Thoracic aorta (tissue), 2 donors: ENCODE results near the gene S1PR3. TPM values are rescaled to one million over a fixed set of nuclear protein-coding genes. Genes with fewer than 3 reads are reported as not detected.
A peak's percentile ranks its signal among the peaks of the same experiment; 100 is the strongest.

Experiments
- ATAC-seq: fragments of 150-250 bp; one replicate; pipeline ENCODE4 v1.8.0; 2017; ENCODE audit warnings: low read depth; ENCODE audit not compliant: insufficient number of reproducible peaks, low FRiP score
- DNase-seq: peaks from one replicate; pipeline ENCODE4 v3.0.0-alpha.2; 2020; ENCODE audit warnings: low spot score
- H3K27ac ChIP-seq, 2 donors: fragments of 200-600 bp; sonication (generic); 1 replicate in 1 of 2; 2 replicates in 1 of 2; pipeline ENCODE4 v1.5.1; 2016; ENCODE audit warnings: mild to moderate bottlenecking in 2 of 2, moderate library complexity in 2 of 2
- H3K27me3 ChIP-seq: fragments of 200-600 bp; sonication (generic); replicated peaks from 2 replicates; pipeline ENCODE4 v1.6.0; 2016; ENCODE audit warnings: mild to moderate bottlenecking; ENCODE audit not compliant: insufficient read depth
- H3K36me3 ChIP-seq: fragments of 200-600 bp; sonication (generic); one replicate; pipeline ENCODE4 v1.5.1; 2016
- H3K4me1 ChIP-seq, 2 donors: fragments of 200-600 bp; sonication (generic); 1 replicate in 1 of 2; 2 replicates in 1 of 2; pipeline versions ENCODE4 v1.5.1 to v1.6.0; 2016; ENCODE audit warnings: low read depth in 2 of 2, mild to moderate bottlenecking in 1 of 2; ENCODE audit not compliant: control insufficient read depth in 1 of 2
- H3K4me3 ChIP-seq: fragments of 200-600 bp; sonication (generic); 2 replicates; pipeline ENCODE4 v1.5.1; 2016; ENCODE audit warnings: mild to moderate bottlenecking
- H3K9me3 ChIP-seq: fragments of 200-600 bp; sonication (generic); 2 replicates; pipeline ENCODE4 v1.5.1; 2016
- total RNA-seq, 2 donors: library from RNA; depleted of rRNA; stranded (reverse); fragments of >200 nt; gene quantifications; one replicate each; pipeline versions ENCODE4 v1.1.0 to v1.2.3, GENCODE V29; 2016
- TF ChIP-seq, protein P1 (sequence below): fragments of 200-600 bp; sonication (generic); IDR thresholded peaks from one replicate; pipeline ENCODE4 v1.5.1; 2019; ENCODE audit warnings: antibody characterized with exemption

Gene S1PR3
- total RNA-seq, 2 donors from 2014 or later, result 125 to 173 TPM

DNA sequence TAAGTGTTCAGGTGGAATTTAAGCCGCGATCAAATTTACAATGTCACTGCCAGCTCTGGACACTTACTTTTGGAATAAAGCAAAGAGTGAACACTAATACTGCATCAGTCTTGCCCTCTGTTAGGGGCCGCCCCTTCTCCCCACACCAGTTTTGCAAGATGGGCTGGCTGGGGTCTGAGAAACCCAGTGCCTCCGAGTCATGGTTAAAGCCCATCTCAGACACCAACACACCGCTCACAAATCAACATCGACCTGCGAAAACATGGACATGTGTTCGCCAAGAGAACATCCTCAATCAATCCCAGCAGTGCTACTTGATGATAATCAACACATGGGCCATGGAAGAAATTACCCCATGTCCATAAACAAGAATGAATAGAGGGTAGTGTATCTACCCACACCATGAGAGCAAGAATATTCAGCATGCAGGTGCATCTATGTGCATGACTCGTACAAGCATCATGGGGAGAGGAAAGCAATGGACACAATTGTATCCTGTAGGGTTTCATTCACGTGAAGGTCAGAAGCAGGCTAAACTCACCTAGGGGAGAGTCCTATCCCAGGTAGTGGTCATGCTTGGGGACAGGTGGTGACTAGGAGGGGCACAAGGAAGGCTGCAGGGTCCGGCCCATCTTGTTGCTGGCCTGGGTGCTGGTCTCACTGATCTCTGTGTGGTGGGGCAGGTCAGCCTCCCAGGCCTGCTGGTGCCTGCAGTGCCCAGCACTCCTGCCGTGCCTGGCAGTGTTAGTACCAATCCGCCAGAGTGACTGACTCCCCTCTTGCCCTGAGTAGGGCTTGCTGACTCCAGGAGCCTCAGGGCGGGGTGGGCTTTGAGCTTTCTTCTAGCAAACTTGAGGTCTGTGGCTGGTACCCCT lies 5.0 kb downstream of the S1PR3 start:
- ATAC-seq (no peak), DNase-seq (no peak)
- H3K9me3 ChIP-seq, result no peaks in the 10 kb centered on the region
- no peak overlapping the region for H3K4me3 ChIP-seq
- H3K27ac ChIP-seq, result peak overlapping the region in 1 of 2 donors; percentile 32
- H3K27me3 ChIP-seq, result no peaks in the 10 kb centered on the region
- TF ChIP-seq, protein P1, sequence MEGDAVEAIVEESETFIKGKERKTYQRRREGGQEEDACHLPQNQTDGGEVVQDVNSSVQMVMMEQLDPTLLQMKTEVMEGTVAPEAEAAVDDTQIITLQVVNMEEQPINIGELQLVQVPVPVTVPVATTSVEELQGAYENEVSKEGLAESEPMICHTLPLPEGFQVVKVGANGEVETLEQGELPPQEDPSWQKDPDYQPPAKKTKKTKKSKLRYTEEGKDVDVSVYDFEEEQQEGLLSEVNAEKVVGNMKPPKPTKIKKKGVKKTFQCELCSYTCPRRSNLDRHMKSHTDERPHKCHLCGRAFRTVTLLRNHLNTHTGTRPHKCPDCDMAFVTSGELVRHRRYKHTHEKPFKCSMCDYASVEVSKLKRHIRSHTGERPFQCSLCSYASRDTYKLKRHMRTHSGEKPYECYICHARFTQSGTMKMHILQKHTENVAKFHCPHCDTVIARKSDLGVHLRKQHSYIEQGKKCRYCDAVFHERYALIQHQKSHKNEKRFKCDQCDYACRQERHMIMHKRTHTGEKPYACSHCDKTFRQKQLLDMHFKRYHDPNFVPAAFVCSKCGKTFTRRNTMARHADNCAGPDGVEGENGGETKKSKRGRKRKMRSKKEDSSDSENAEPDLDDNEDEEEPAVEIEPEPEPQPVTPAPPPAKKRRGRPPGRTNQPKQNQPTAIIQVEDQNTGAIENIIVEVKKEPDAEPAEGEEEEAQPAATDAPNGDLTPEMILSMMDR, result no peak
- H3K36me3 ChIP-seq, result peaks cover 2% of the 10 kb centered on the region
- peaks cover 30 to 81% of the 10 kb centered on the region in 2 donors for H3K4me1 ChIP-seq

DNA sequence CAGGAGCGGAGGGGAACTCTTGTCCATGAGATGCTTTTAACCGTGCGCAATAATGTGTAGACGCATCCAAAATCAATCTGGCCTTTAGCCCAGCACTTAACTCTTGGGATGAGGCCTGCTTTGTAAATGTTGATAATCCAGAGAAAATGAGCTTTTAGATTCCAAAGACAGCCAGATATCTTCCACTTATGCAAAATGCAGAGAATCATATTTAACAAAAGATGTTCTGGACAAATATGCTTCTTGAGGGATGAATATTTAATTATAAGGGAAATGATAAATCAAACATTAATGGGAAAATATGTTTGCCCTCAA lies 5.6 kb downstream of the S1PR3 start:
- DNase-seq (no peak), ATAC-seq (no peak)
- Histone ChIP-seq H3K4me3 (no peak overlapping the region), H3K9me3 (no peaks in the 10 kb centered on the region), H3K4me1 (peaks cover 30 to 87% of the 10 kb centered on the region in 2 donors), H3K27ac (peak overlapping the region in 1 of 2 donors; percentile 32), H3K36me3 (peaks cover 7% of the 10 kb centered on the region), H3K27me3 (no peaks in the 10 kb centered on the region)
- TF ChIP-seq, protein P1, result no peak

- Histone ChIP-seq H3K36me3 (peaks cover 14% of the 10 kb centered on the region), H3K27me3 (no peaks in the 10 kb centered on the region), H3K4me3 (no peak overlapping the region), H3K4me1 (peaks cover 30 to 86% of the 10 kb centered on the region in 2 donors), H3K27ac (peak overlapping the region; percentile 71 to 74), H3K9me3 (no peaks in the 10 kb centered on the region)
- ATAC-seq, result no peak
- DNase-seq, result no peak
- TF ChIP-seq, protein P1, result no peak
Observed at GRCh38 chr9:88997646-88998045, 6.4 kb downstream of the S1PR3 start.

GRCh38 chr9:88998503-88998902 lies 7.2 kb downstream of the S1PR3 start:
- TF ChIP-seq, protein P1, result no peak
- Histone ChIP-seq H3K9me3 (no peaks in the 10 kb centered on the region), H3K27me3 (no peaks in the 10 kb centered on the region), H3K27ac (peak overlapping the region; percentile 71 to 74), H3K36me3 (peaks cover 22% of the 10 kb centered on the region), H3K4me1 (peaks cover 30 to 81% of the 10 kb centered on the region in 2 donors), H3K4me3 (peak overlapping the region; percentile 15)
- DNase-seq, result no peak
- ATAC-seq, result peak; percentile 1

GRCh38 chr9:88998911-88999310 lies 7.6 kb downstream of the S1PR3 start:
- Histone ChIP-seq H3K36me3 (peaks cover 25% of the 10 kb centered on the region), H3K4me1 (peaks cover 30 to 78% of the 10 kb centered on the region in 2 donors), H3K9me3 (no peaks in the 10 kb centered on the region), H3K27ac (peak overlapping the region; percentile 71 to 74), H3K4me3 (no peak overlapping the region), H3K27me3 (no peaks in the 10 kb centered on the region)
- TF ChIP-seq, protein P1, result no peak
- ATAC-seq, result peak; percentile 69
- peak; percentile 60 for DNase-seq
